ENCODE measurements around the gene UNC45A. TPM values are rescaled to one million over a fixed set of nuclear protein-coding genes. Genes with fewer than 3 reads are reported as not detected.

The UNC45A gene
- total RNA-seq, 1 donor: 66.5 TPM

GRCh38 chr15:90915216-90915807, 19.8 kb upstream of the UNC45A start:
- no peak overlapping the region for H3K4me3 ChIP-seq (ENCODE audit: low read depth, low read length)
- no peak for DNase-seq (ENCODE audit: low read depth)
- no peak for TF ChIP-seq CTCF (IDR thresholded peaks at IDR 0.05; ENCODE audit: insufficient read depth, low read length)

- no peak overlapping the region for H3K4me3 ChIP-seq (ENCODE audit: low read depth, low read length)
- no peak for TF ChIP-seq CTCF (IDR thresholded peaks at IDR 0.05; ENCODE audit: insufficient read depth, low read length)
- no peak for DNase-seq (ENCODE audit: low read depth)
Measured at GRCh38 chr15:90915808-90916440, 19.2 kb upstream of the UNC45A start.

GRCh38 chr15:90916461-90916860, 18.6 kb upstream of the UNC45A start:
- TF ChIP-seq CTCF (IDR thresholded peaks at IDR 0.05; ENCODE audit: insufficient read depth, low read length): no peak
- no peak for DNase-seq (ENCODE audit: low read depth)
- H3K4me3 ChIP-seq (ENCODE audit: low read depth, low read length): no peak overlapping the region

- H3K4me3 ChIP-seq (ENCODE audit: low read depth, low read length): no peak overlapping the region
- no peak for DNase-seq (ENCODE audit: low read depth)
- TF ChIP-seq CTCF (IDR thresholded peaks at IDR 0.05; ENCODE audit: insufficient read depth, low read length): no peak
Measured at GRCh38 chr15:90917569-90917968, 17.5 kb upstream of the UNC45A start.

GRCh38 chr15:90918034-90918788, 16.9 kb upstream of the UNC45A start:
- no peak for DNase-seq (ENCODE audit: low read depth)
- H3K4me3 ChIP-seq (ENCODE audit: low read depth, low read length): no peak overlapping the region
- no peak for TF ChIP-seq CTCF (IDR thresholded peaks at IDR 0.05; ENCODE audit: insufficient read depth, low read length)

- TF ChIP-seq CTCF (IDR thresholded peaks at IDR 0.05; ENCODE audit: insufficient read depth, low read length): no peak
- DNase-seq (ENCODE audit: low read depth): no peak
- H3K4me3 ChIP-seq (ENCODE audit: low read depth, low read length): no peak overlapping the region
Measured at GRCh38 chr15:90918835-90919234, 16.2 kb upstream of the UNC45A start.
